Measurements from ENCODE around the gene USP13. TPM values are rescaled to one million over a fixed set of nuclear protein-coding genes. Genes with fewer than 3 reads are reported as not detected.

Gene USP13
- total RNA-seq, 4 donors from 2014 or later, result 17.4 to 19.8 (median 18.2) TPM

- no peak for DNase-seq
- Histone ChIP-seq H3K27me3 (no peaks in the 10 kb centered on the region), H3K27ac (no peak overlapping the region), H3K9me3 (no peaks in the 10 kb centered on the region), H3K4me3 (no peak overlapping the region), H3K36me3 (no peaks in the 10 kb centered on the region), H3K4me1 (no peaks in the 10 kb centered on the region)
- intact Hi-C loops (cut with DNase I; ENCODE audit: low total_unique reads), result no loop called here
- TF ChIP-seq CTCF (IDR thresholded peaks at IDR 0.05), result no peak
- no peak for TF ChIP-seq POLR2A (IDR thresholded peaks at IDR 0.05)
These were observed 43.0 kb downstream of the USP13 start for GRCh38 chr3:179695672-179696313.

GRCh38 chr3:179697736-179698332, 45.0 kb downstream of the USP13 start:
- DNase-seq, result no peak
- H3K9me3 ChIP-seq, result no peaks in the 10 kb centered on the region
- H3K4me3 ChIP-seq, result no peak overlapping the region
- intact Hi-C loops (cut with DNase I; ENCODE audit: low total_unique reads), result no loop called here
- H3K27me3 ChIP-seq, result no peaks in the 10 kb centered on the region
- H3K36me3 ChIP-seq, result no peaks in the 10 kb centered on the region
- no peak overlapping the region for H3K27ac ChIP-seq
- H3K4me1 ChIP-seq, result no peaks in the 10 kb centered on the region
- no peak for TF ChIP-seq CTCF (IDR thresholded peaks at IDR 0.05)
- no peak for TF ChIP-seq POLR2A (IDR thresholded peaks at IDR 0.05)

GRCh38 chr3:179700716-179701115, 47.9 kb downstream of the USP13 start:
- H3K36me3 ChIP-seq, result no peaks in the 10 kb centered on the region
- H3K4me3 ChIP-seq, result no peak overlapping the region
- intact Hi-C loops (cut with DNase I; ENCODE audit: low total_unique reads), result no loop called here
- no peaks in the 10 kb centered on the region for H3K9me3 ChIP-seq
- TF ChIP-seq CTCF (IDR thresholded peaks at IDR 0.05) (no peak), POLR2A (IDR thresholded peaks at IDR 0.05) (no peak)
- H3K4me1 ChIP-seq, result no peaks in the 10 kb centered on the region
- DNase-seq, result no peak
- H3K27me3 ChIP-seq, result no peaks in the 10 kb centered on the region
- H3K27ac ChIP-seq, result no peak overlapping the region

- Histone ChIP-seq H3K27ac (no peak overlapping the region), H3K27me3 (no peaks in the 10 kb centered on the region), H3K4me3 (no peak overlapping the region), H3K4me1 (no peaks in the 10 kb centered on the region), H3K36me3 (no peaks in the 10 kb centered on the region), H3K9me3 (no peaks in the 10 kb centered on the region)
- TF ChIP-seq CTCF (IDR thresholded peaks at IDR 0.05), result no peak
- DNase-seq, result no peak
- intact Hi-C loops (cut with DNase I; ENCODE audit: low total_unique reads), result no loop called here
These were observed 48.5 kb downstream of the USP13 start for GRCh38 chr3:179701176-179701827.

GRCh38 chr3:179702271-179702947, 49.6 kb downstream of the USP13 start:
- Histone ChIP-seq H3K27ac (no peak overlapping the region), H3K36me3 (no peaks in the 10 kb centered on the region), H3K4me1 (no peaks in the 10 kb centered on the region), H3K4me3 (no peak overlapping the region), H3K9me3 (no peaks in the 10 kb centered on the region), H3K27me3 (no peaks in the 10 kb centered on the region)
- no peak for TF ChIP-seq CTCF (IDR thresholded peaks at IDR 0.05)
- no peak for TF ChIP-seq POLR2A (IDR thresholded peaks at IDR 0.05)
- no peak for DNase-seq
- intact Hi-C loops (cut with DNase I; ENCODE audit: low total_unique reads), result no loop called here
